ENCODE data around the gene LUM. TPM values are rescaled to one million over a fixed set of nuclear protein-coding genes. Genes with fewer than 3 reads are reported as not detected.

The LUM gene
- total RNA-seq, 1 donor from 2014 or later: not detected

DNA sequence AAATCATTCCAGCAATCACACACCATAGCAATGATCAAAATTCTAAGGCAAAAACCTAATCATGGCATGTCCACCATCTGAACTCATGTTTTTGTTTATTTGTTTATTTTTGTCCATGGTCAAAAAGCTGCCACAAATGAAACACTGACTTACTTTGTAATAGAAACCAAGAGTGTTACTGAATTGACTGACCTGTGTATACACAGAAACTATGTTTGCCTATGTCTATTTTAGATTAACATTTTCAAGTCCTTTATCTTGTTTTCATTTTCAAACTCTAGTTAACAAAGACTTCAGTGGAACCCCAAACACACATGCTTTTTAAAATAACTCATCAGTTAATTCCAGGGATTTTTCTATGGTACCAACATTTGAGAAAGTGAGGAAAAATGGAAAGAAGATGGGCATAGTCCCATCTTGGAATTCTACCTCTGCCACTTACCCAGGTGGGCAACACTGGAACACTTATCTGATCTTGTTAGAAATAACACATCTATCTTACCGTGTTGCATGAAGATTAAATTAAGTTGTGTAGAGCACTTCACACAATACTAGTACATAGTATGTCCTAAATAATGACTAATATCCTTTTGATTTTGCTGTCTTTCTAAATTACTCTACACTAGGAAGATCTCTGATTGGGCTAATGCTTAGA is 6.4 kb downstream of the LUM start:
- ATAC-seq (ENCODE audit: low read depth): no peak
- TF ChIP-seq, protein P1, sequence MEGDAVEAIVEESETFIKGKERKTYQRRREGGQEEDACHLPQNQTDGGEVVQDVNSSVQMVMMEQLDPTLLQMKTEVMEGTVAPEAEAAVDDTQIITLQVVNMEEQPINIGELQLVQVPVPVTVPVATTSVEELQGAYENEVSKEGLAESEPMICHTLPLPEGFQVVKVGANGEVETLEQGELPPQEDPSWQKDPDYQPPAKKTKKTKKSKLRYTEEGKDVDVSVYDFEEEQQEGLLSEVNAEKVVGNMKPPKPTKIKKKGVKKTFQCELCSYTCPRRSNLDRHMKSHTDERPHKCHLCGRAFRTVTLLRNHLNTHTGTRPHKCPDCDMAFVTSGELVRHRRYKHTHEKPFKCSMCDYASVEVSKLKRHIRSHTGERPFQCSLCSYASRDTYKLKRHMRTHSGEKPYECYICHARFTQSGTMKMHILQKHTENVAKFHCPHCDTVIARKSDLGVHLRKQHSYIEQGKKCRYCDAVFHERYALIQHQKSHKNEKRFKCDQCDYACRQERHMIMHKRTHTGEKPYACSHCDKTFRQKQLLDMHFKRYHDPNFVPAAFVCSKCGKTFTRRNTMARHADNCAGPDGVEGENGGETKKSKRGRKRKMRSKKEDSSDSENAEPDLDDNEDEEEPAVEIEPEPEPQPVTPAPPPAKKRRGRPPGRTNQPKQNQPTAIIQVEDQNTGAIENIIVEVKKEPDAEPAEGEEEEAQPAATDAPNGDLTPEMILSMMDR (IDR thresholded peaks at IDR 0.05): no peak
- no peaks in the 10 kb centered on the region for H3K4me1 Mint-ChIP-seq
- CTCF ChIA-PET: no interaction called here
- POLR2A ChIA-PET: no interaction called here
- H3K4me3 Mint-ChIP-seq: no peak overlapping the region
- H3K9me3 Mint-ChIP-seq: no peaks in the 10 kb centered on the region
- no peak for DNase-seq
- H3K27ac Mint-ChIP-seq: no peak overlapping the region
- intact Hi-C loops (cut with micrococcal nuclease): no loop called here
- H3K27me3 Mint-ChIP-seq: no peaks in the 10 kb centered on the region
- H3K36me3 Mint-ChIP-seq (ENCODE audit: low read depth): no peaks in the 10 kb centered on the region

DNA sequence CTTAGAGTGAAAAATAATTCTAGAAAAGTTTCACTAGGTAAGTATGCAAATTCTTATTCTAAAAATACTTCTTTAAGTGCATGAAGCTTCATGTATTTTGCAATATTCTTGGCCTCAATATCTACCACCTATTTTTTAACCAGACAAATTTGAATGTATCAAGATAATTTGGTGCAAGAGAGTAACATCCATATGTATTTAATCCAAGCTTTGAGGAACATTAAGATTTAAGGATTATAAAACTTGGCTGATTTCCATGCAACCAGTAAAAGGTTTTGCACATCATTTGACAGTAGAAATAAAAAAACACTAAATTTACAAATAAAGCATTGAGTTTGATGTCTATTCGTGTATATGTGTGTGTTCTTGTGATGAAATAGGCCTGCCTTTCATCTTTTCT is 7.7 kb downstream of the LUM start:
- Mint-ChIP-seq H3K27me3 (no peaks in the 10 kb centered on the region), H3K36me3 (ENCODE audit: low read depth) (no peaks in the 10 kb centered on the region)
- intact Hi-C loops (cut with micrococcal nuclease): no loop called here

DNA sequence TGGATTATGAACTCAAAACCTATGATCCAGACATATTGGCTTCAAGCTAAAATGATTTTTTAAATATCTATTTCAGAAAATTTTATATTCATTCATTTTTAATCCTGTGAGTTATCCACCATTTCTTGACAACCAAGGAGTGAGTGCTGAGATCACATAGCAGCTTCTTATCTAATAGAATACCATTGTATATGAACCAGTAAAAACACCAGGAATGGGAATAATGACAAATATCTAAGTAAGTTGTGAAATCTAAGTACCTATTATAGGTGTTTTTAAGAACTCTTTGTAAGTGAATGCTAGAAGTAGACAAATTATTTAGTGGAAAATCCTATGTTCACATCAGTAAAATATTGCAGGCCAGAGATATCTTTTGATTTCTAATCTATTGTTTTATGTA is 8.2 kb downstream of the LUM start:
- TF ChIP-seq, protein P1 (IDR thresholded peaks at IDR 0.05): no peak
- H3K4me3 Mint-ChIP-seq: no peak overlapping the region
- peaks cover 2% of the 10 kb centered on the region for H3K4me1 Mint-ChIP-seq
- no peaks in the 10 kb centered on the region for H3K36me3 Mint-ChIP-seq (ENCODE audit: low read depth)
- no peaks in the 10 kb centered on the region for H3K9me3 Mint-ChIP-seq
- H3K27me3 Mint-ChIP-seq: no peaks in the 10 kb centered on the region
- H3K27ac Mint-ChIP-seq: no peak overlapping the region
- ATAC-seq (ENCODE audit: low read depth): no peak
- ChIA-PET CTCF (no interaction called here), POLR2A (no interaction called here)
- no peak for DNase-seq
- intact Hi-C loops (cut with micrococcal nuclease): no loop called here

More for the DNA sequence above, 7.7 kb downstream of the LUM start:
- TF ChIP-seq, protein P1 (IDR thresholded peaks at IDR 0.05): no peak
- no peak overlapping the region for H3K27ac Mint-ChIP-seq
- no peaks in the 10 kb centered on the region for H3K4me1 Mint-ChIP-seq
- no peaks in the 10 kb centered on the region for H3K9me3 Mint-ChIP-seq
- DNase-seq (no peak), ATAC-seq (ENCODE audit: low read depth) (no peak)
- POLR2A ChIA-PET: no interaction called here
- CTCF ChIA-PET: no interaction called here
- H3K4me3 Mint-ChIP-seq: no peak overlapping the region

DNA sequence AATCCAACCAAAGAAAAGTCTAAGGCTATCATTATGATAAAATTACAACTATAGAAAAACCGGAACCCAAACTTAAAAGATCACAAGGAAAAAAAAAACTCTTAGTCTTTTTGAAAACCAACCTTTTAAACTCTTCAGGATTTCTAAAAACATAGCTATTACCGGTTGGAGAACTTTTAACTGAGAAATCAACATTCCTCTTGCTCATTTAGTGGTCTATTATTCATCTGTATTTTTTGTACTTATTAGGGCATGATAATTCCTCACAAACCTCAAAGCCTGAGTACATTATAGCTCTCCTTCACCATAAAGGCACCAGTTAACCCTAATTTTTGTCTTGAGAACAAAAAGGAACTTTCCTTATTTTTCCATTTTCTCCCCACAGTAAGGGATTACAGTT is 10.4 kb downstream of the LUM start:
- H3K27me3 Mint-ChIP-seq: no peaks in the 10 kb centered on the region
- CTCF ChIA-PET: no interaction called here
- no peaks in the 10 kb centered on the region for H3K36me3 Mint-ChIP-seq (ENCODE audit: low read depth)
- intact Hi-C loops (cut with micrococcal nuclease): no loop called here
- TF ChIP-seq, protein P1 (IDR thresholded peaks at IDR 0.05): no peak
- no peaks in the 10 kb centered on the region for H3K9me3 Mint-ChIP-seq
- H3K4me3 Mint-ChIP-seq: no peak overlapping the region
- DNase-seq: no peak
- POLR2A ChIA-PET: no interaction called here
- H3K27ac Mint-ChIP-seq: no peak overlapping the region
- ATAC-seq (ENCODE audit: low read depth): no peak
- H3K4me1 Mint-ChIP-seq: peaks cover 2% of the 10 kb centered on the region

DNA sequence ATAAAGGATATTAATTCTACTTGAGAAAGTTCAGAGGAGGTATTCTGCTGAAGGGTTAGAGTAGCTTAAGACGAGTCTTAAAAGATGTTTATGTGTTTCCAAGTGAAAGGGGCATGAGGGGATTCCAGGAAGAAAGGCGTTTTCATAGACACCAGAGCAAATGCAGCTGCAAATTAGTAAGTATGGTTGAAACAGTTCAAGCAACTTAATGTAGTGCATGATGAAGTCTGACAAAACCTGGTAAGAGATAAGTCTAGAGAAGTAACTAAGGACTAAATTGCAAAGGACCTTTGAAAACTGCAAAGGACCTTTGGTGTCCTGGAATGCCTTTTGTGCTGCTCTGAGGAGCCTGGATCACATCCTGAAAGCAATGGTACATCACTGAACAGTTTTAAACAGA is 11.5 kb downstream of the LUM start:
- Mint-ChIP-seq H3K4me1 (peaks cover 2% of the 10 kb centered on the region), H3K27ac (no peak overlapping the region), H3K36me3 (ENCODE audit: low read depth) (no peaks in the 10 kb centered on the region), H3K4me3 (no peak overlapping the region), H3K27me3 (no peaks in the 10 kb centered on the region), H3K9me3 (no peaks in the 10 kb centered on the region)
- intact Hi-C loops (cut with micrococcal nuclease): no loop called here
- ATAC-seq (ENCODE audit: low read depth): no peak
- ChIA-PET POLR2A (no interaction called here), CTCF (interaction anchor here (0.6 kb wide), 1 partner anchor 19 kb away, joined by 5 read pairs; no protein-coding TSS in a partner anchor)
- no peak for DNase-seq
- TF ChIP-seq, protein P1 (IDR thresholded peaks at IDR 0.05): no peak
